K562 (cell line): Measurements from ENCODE around the gene GABRP. TPM values are rescaled to one million over a fixed set of nuclear protein-coding genes. Genes with fewer than 3 reads are reported as not detected.

Experiments
- ATAC-seq: fragments of 200-7000 bp; cut with Tn5 transposase; 3 replicates; pipeline ENCODE4 v1.9.1; 2020; ENCODE audit warnings: moderate library complexity
- BruUV-seq: library from RNA; stranded (reverse); fragments of 400-500 nt; replicated peaks from 2 replicates; lab custom pipeline; 2021; lab: Mats Ljungman, UMichigan
- CTCF ChIA-PET: fragments of 300-600 bp; formaldehyde crosslinking; extraction: SDS; loops from one replicate; lab custom pipeline; 2021; ENCODE audit warnings: low intra/inter-chr PET ratio; lab: Yijun Ruan, JAX
- POLR2A ChIA-PET: fragments of 300-600, 350-650 bp; sonication (Branson Sonifier 250); formaldehyde crosslinking; extraction: SDS; loops from one replicate; lab custom pipeline; 2021; ENCODE audit warnings: antibody characterized with exemption, inconsistent platforms; lab: Yijun Ruan, JAX
- DNase-seq, 4 experiments: peaks; one replicate each; pipeline versions ENCODE4 v3.0.0 to v3.0.0-alpha.2; 2011 to 2018; ENCODE audit warnings: low spot score in 3 of 4, mixed read lengths in 3 of 4; ENCODE audit errors: extremely low read depth in 1 of 4
- FAIRE-seq: peaks from 2 replicates; lab custom pipeline; 2011; peaks lifted over from hg19 to GRCh38; lab: Jason Lieb, UNC
- H2AFZ ChIP-seq: 2 replicates; pipeline ENCODE4 v1.6.0; 2011; ENCODE audit warnings: low read depth, low read length, control low read depth, inconsistent platforms
- H3K27ac ChIP-seq: fragments of 200-600 bp; 3 replicates; pipeline ENCODE4 v1.8.0; 2011; ENCODE audit warnings: low read depth, mild to moderate bottlenecking, control low read depth, inconsistent platforms, low read length, moderate library complexity, mixed read lengths; ENCODE audit errors: extremely low read depth
- H3K27me3 ChIP-seq, 2 experiments: fragments of 300-600 bp in 1 of 2; 2 replicates in 1 of 2; 3 replicates in 1 of 2; pipeline versions ENCODE4 v1.6.0 to v1.8.0; 2011; ENCODE audit warnings: inconsistent platforms in 2 of 2, low read length in 2 of 2, mild to moderate bottlenecking in 1 of 2, mixed read lengths in 1 of 2, moderate library complexity in 1 of 2; ENCODE audit not compliant: control insufficient read depth in 2 of 2, insufficient read depth in 2 of 2
- H3K36me3 ChIP-seq: fragments of 300-600 bp; 3 replicates; pipeline ENCODE4 v1.8.0; 2011; ENCODE audit warnings: mild to moderate bottlenecking, low read length, inconsistent platforms; ENCODE audit not compliant: control insufficient read depth, insufficient read depth
- H3K4me1 ChIP-seq, 2 experiments: fragments of 200-600 bp in 1 of 2; replicated peaks in 1 of 2; 2 replicates in 1 of 2; 3 replicates in 1 of 2; pipeline versions ENCODE4 v1.5.1 to v1.8.0; 2011; ENCODE audit warnings: inconsistent platforms in 2 of 2, low read length in 2 of 2, mild to moderate bottlenecking in 1 of 2, mixed read lengths in 1 of 2, moderate library complexity in 1 of 2; ENCODE audit not compliant: control insufficient read depth in 2 of 2, insufficient read depth in 2 of 2
- H3K4me2 ChIP-seq: 2 replicates; pipeline ENCODE4 v1.6.1; 2011; ENCODE audit warnings: low read length, control low read depth, inconsistent platforms, mixed read lengths; ENCODE audit not compliant: insufficient read depth
- H3K4me3 ChIP-seq: fragments of 200-600 bp; sonication (generic), shearing (Covaris generic); 2 replicates; pipeline ENCODE4 v1.5.1; 2016; ENCODE audit warnings: control low read depth, inconsistent platforms
- H3K79me2 ChIP-seq: fragments of 200-600 bp; 3 replicates; pipeline ENCODE4 v1.8.0; 2011; ENCODE audit warnings: low read length, inconsistent platforms; ENCODE audit not compliant: control insufficient read depth, insufficient read depth
- H3K9ac ChIP-seq, 2 experiments: 2 replicates each; pipeline versions ENCODE4 v1.6.0 to v1.6.1; 2011; ENCODE audit warnings: low read depth in 2 of 2, low read length in 2 of 2, control low read depth in 1 of 2, inconsistent platforms in 1 of 2, mild to moderate bottlenecking in 1 of 2, mixed read lengths in 1 of 2; ENCODE audit not compliant: insufficient read depth in 1 of 2
- H3K9me1 ChIP-seq: one replicate; pipeline ENCODE4 v1.6.0; 2011; ENCODE audit warnings: inconsistent platforms, mild to moderate bottlenecking, low read length, moderate library complexity; ENCODE audit not compliant: control insufficient read depth, insufficient read depth
- H3K9me3 ChIP-seq: replicated peaks from 2 replicates; pipeline ENCODE4 v1.5.1; 2011; ENCODE audit warnings: low read depth, low read length, inconsistent platforms; ENCODE audit not compliant: control insufficient read depth, insufficient read depth
- H4K20me1 ChIP-seq: replicated peaks from 2 replicates; pipeline ENCODE4 v1.6.1; 2011; ENCODE audit warnings: low read length, inconsistent platforms, mixed read lengths; ENCODE audit not compliant: control insufficient read depth, insufficient read depth
- CHD4 ChIP-seq: fragments of 200-600 bp; sonication (generic); IDR thresholded peaks from 3 replicates; pipeline ENCODE4 v1.6.1; 2012; ENCODE audit warnings: low read depth, mild to moderate bottlenecking, mixed read lengths, low read length, inconsistent platforms; ENCODE audit not compliant: insufficient read depth, insufficient replicate concordance, poor library complexity, severe bottlenecking
- ELF4 ChIP-seq: fragments of 450-650 bp; formaldehyde crosslinking; IDR thresholded peaks from 2 replicates; pipeline ENCODE4 v1.4.0; 2022; ENCODE audit warnings: missing genetic modification characterization
- KAT8 ChIP-seq: fragments of 450-650 bp; IDR thresholded peaks from 2 replicates; pipeline ENCODE4 v1.6.1; 2016; ENCODE audit warnings: low read depth, mild to moderate bottlenecking
- MYBL2 ChIP-seq, 2 experiments: fragments of 450-650 bp in 1 of 2; sonication (generic) in 1 of 2; formaldehyde crosslinking in 1 of 2; IDR thresholded peaks; 2 replicates each; pipeline versions ENCODE4 v1.6.1 to v1.8.1; 2017 to 2022; ENCODE audit warnings: borderline replicate concordance in 1 of 2, inconsistent platforms in 1 of 2, low read depth in 1 of 2, mild to moderate bottlenecking in 1 of 2, missing genetic modification reagents in 1 of 2, moderate library complexity in 1 of 2
- NFIC ChIP-seq: fragments of 450-650 bp; IDR thresholded peaks from 2 replicates; pipeline ENCODE4 v1.6.1; 2017; ENCODE audit warnings: mild to moderate bottlenecking, inconsistent platforms
- POLR2AphosphoS2 ChIP-seq: IDR thresholded peaks from 2 replicates; pipeline ENCODE4 v1.6.1; 2012; ENCODE audit warnings: low read length, improper control_type of control experiment
- RAD21 ChIP-seq, 2 experiments: fragments of 250-450 bp in 1 of 2; fragments of 450-650 bp in 1 of 2; sonication (Bioruptor Pico) in 1 of 2; formaldehyde crosslinking in 1 of 2; IDR thresholded peaks in 1 of 2; conservative IDR thresholded peaks in 1 of 2; 2 replicates each; pipeline versions ENCODE4 v1.4.0 to v1.8.0; 2020 to 2022; ENCODE audit warnings: mild to moderate bottlenecking in 2 of 2, moderate library complexity in 1 of 2
- RBFOX2 ChIP-seq: fragments of 200-400 bp; formaldehyde crosslinking; IDR thresholded peaks from 2 replicates; pipeline ENCODE4 v1.6.1; 2017; ENCODE audit warnings: low read depth, mild to moderate bottlenecking, low read length, moderate library complexity
- SIN3B ChIP-seq: fragments of 450-650 bp; IDR thresholded peaks from 2 replicates; pipeline ENCODE4 v1.6.1; 2017; ENCODE audit warnings: low read depth, mild to moderate bottlenecking, moderate library complexity
- SP2 ChIP-seq: IDR thresholded peaks from 2 replicates; pipeline ENCODE4 v1.6.1; 2011; ENCODE audit warnings: mild to moderate bottlenecking, low read depth, low read length, moderate library complexity; ENCODE audit not compliant: poor library complexity, severe bottlenecking; ENCODE audit errors: extremely low read depth
- TBP ChIP-seq: optimal IDR thresholded peaks from 2 replicates; pipeline ENCODE3; 2011; ENCODE audit warnings: low read depth, low read length, improper control_type of control experiment
- THRB ChIP-seq: fragments of 450-650 bp; formaldehyde crosslinking; conservative IDR thresholded peaks from 2 replicates; pipeline ENCODE4 v1.4.0; 2022; ENCODE audit warnings: mild to moderate bottlenecking, missing genetic modification characterization
- U2AF1 ChIP-seq: fragments of 200-400 bp; formaldehyde crosslinking; optimal IDR thresholded peaks from 2 replicates; pipeline ENCODE3; 2017; ENCODE audit warnings: mild to moderate bottlenecking, low read depth, low read length, moderate library complexity
- ZNF253 ChIP-seq: fragments of 250-450 bp; sonication (Bioruptor Pico); conservative IDR thresholded peaks from 2 replicates; pipeline ENCODE4 v1.6.1; 2021; ENCODE audit warnings: mild to moderate bottlenecking
- ZNF263 ChIP-seq: sonication (generic); formaldehyde crosslinking; IDR thresholded peaks from 2 replicates; pipeline ENCODE4 v1.8.0; 2022; ENCODE audit warnings: mild to moderate bottlenecking, missing genetic modification reagents, borderline replicate concordance
- ZNF274 ChIP-seq: IDR thresholded peaks from 2 replicates; pipeline ENCODE4 v1.6.1; 2011; ENCODE audit warnings: low read depth, mild to moderate bottlenecking, low read length, moderate library complexity, borderline replicate concordance
- ZNF354B ChIP-seq: fragments of 250-450 bp; sonication (Bioruptor Pico); IDR thresholded peaks from 2 replicates; pipeline ENCODE4 v1.4.0; 2020
- WGBS: fragments of 100-300 bp; shearing (Covaris generic); methylation state at CpG from one replicate; pipeline ENCODE4 v1.1.6; 2016; ENCODE audit warnings: low coverage, mixed read lengths; ENCODE audit not compliant: insufficient coverage; ENCODE audit errors: missing lambda C conversion rate; 5-methylcytosine and 5-hydroxymethylcytosine counted together
- in situ Hi-C: fragments of 300-500 bp; cut with MboI; formaldehyde crosslinking; loops from 4 replicates; pipeline ENCODE4 v1.15.0; 2018; ENCODE audit warnings: inconsistent platforms, mixed read lengths
- intact Hi-C: fragments of 100-400 bp; cut with micrococcal nuclease; formaldehyde crosslinking; loops from 2 replicates; pipeline ENCODE4 v1.14.2; 2022
- polyA plus RNA-seq, 8 experiments: library from polyadenylated mRNA; depleted of rRNA in 4 of 8; stranded (reverse) in 5 of 8; unstranded in 3 of 8; fragments of >200 nt; fragmentation: Nextera tagmentation in 2 of 8; fragmentation: Illumina TruSeq in 1 of 8; extraction: Ambion mirVana in 2 of 8; extraction: Trizol in 1 of 8; gene quantifications; 2 replicates each; pipeline versions ENCODE4 v1.2.1 to v1.2.3, GENCODE V29; 2011 to 2014; ENCODE audit warnings: inconsistent platforms in 1 of 8, missing spikeins in 1 of 8
- total RNA-seq, 7 experiments: library from RNA; depleted of rRNA in 6 of 7; stranded (reverse); fragments of >200 nt in 6 of 7; fragmentation: Illumina TruSeq in 2 of 7; extraction: Trizol in 2 of 7; gene quantifications; 2 replicates each; pipeline versions ENCODE4 v1.2.1 to v1.2.3, GENCODE V29; 2011 to 2021; ENCODE audit warnings: low replicate concordance in 1 of 7

Gene GABRP
- total and polyA plus RNA-seq, 9 of the 15 experiments (the other 6 are each of a cell fraction or from before 2014, with no cell fraction given): not detected

GRCh38 chr5:170857066-170857465, 73.5 kb downstream of the GABRP start:
- intact Hi-C loops: no loop called here
- no peaks in the 10 kb centered on the region for H3K79me2 ChIP-seq
- no peak overlapping the region for H3K9ac ChIP-seq
- H3K4me1 ChIP-seq: no peaks in the 10 kb centered on the region
- no TSS peak for BruUV-seq
- no peaks in the 10 kb centered on the region for H3K9me1 ChIP-seq
- no peak for TF ChIP-seq NFIC
- TF ChIP-seq, all 486 proteins: peak for 0
- ChIA-PET CTCF (no interaction called here), POLR2A (no interaction called here)
- FAIRE-seq (no peak), ATAC-seq (no peak), DNase-seq (no peak)
- Histone ChIP-seq H3K27ac (no peak overlapping the region), H3K27me3 (no peaks in the 10 kb centered on the region), H3K4me3 (no peak overlapping the region), H3K4me2 (no peak overlapping the region), H4K20me1 (no peaks in the 10 kb centered on the region), H3K36me3 (no peaks in the 10 kb centered on the region), H3K9me3 (no peaks in the 10 kb centered on the region), H2AFZ (no peak overlapping the region)
- WGBS: 0% methylated on average over 2 of the region's 2 CpGs
- in situ Hi-C loops: no loop called here

- H2AFZ ChIP-seq: no peak overlapping the region
- in situ Hi-C loops: no loop called here
- FAIRE-seq: no peak
- no peak for ATAC-seq
- no peak overlapping the region for H3K4me3 ChIP-seq
- no TSS peak for BruUV-seq
- intact Hi-C loops: no loop called here
- no peaks in the 10 kb centered on the region for H3K4me1 ChIP-seq
- H3K27me3 ChIP-seq: no peaks in the 10 kb centered on the region
- no peak for DNase-seq
- H3K9me3 ChIP-seq: no peaks in the 10 kb centered on the region
- H3K4me2 ChIP-seq: no peak overlapping the region
- H3K9me1 ChIP-seq: no peaks in the 10 kb centered on the region
- CTCF ChIA-PET: no interaction called here
- H3K36me3 ChIP-seq: no peaks in the 10 kb centered on the region
- POLR2A ChIA-PET: no interaction called here
- H4K20me1 ChIP-seq: no peaks in the 10 kb centered on the region
- no peaks in the 10 kb centered on the region for H3K79me2 ChIP-seq
- H3K27ac ChIP-seq: no peak overlapping the region
- no peak overlapping the region for H3K9ac ChIP-seq
- TF ChIP-seq MYBL2 (IDR thresholded peaks at IDR 0.05; ENCODE audit: low read depth) (no peak), MYBL2 (CRISPR knock-in tag; IDR thresholded peaks at IDR 0.05; ENCODE audit: borderline replicate concordance) (no peak), ZNF263 (CRISPR knock-in tag) (no peak), THRB (CRISPR knock-in tag) (no peak), CHD4 (no peak), KAT8 (no peak), ZNF274 (no peak), ZNF354B (no peak), TBP (no peak), SP2 (no peak), ELF4 (CRISPR knock-in tag) (no peak), U2AF1 (no peak), ZNF253 (no peak), RBFOX2 (no peak), POLR2AphosphoS2 (no peak), SIN3B (no peak), RAD21 (CRISPR knock-in tag; conservative IDR thresholded peaks at IDR 0.05 in 1 of 2, IDR thresholded peaks at IDR 0.05 in 1 of 2) (no peak)
Observed at GRCh38 chr5:170860415-170860814, 76.9 kb downstream of the GABRP start.
